Urinary bladder (tissue), 4 donors: ENCODE measurements around the gene RBM20. TPM values are rescaled to one million over a fixed set of nuclear protein-coding genes. Genes with fewer than 3 reads are reported as not detected.

Experiments used
- DNase-seq: peaks from one replicate; pipeline ENCODE4 v3.0.0-alpha.2; 2015; ENCODE audit errors: extremely low spot score
- H3K27ac ChIP-seq: one replicate; pipeline ENCODE4 v1.5.1; 2013; ENCODE audit warnings: low read depth, mild to moderate bottlenecking, moderate library complexity
- H3K36me3 ChIP-seq: one replicate; pipeline ENCODE4 v1.6.1; 2013; ENCODE audit warnings: mild to moderate bottlenecking, moderate library complexity; ENCODE audit not compliant: insufficient read depth
- H3K4me1 ChIP-seq: one replicate; pipeline ENCODE4 v1.6.1; 2013; ENCODE audit warnings: mild to moderate bottlenecking, moderate library complexity; ENCODE audit not compliant: insufficient read depth
- H3K4me3 ChIP-seq: one replicate; pipeline ENCODE4 v1.5.1; 2013; ENCODE audit warnings: low read depth, low read length
- WGBS: extraction: QIAGEN DNeasy Blood & Tissue Kit; methylation state at CpG from one replicate; pipeline ENCODE4 v1.1.7; 2013; 5-methylcytosine and 5-hydroxymethylcytosine counted together
- polyA plus RNA-seq: library from polyadenylated mRNA; stranded (reverse); fragments of 200-250 nt; gene quantifications from one replicate; pipeline ENCODE4 v1.2.3, GENCODE V29; 2013
- total RNA-seq: library from RNA; depleted of rRNA; stranded (reverse); fragments of >200 nt; gene quantifications from one replicate; pipeline ENCODE4 v1.2.3, GENCODE V29; 2014
- donor health status: healthy with polysubstance abuse.
- donor health status: healthy.

The RBM20 gene
- total and polyA plus RNA-seq, 2 donors: 0.68 to 2.3 TPM

DNA sequence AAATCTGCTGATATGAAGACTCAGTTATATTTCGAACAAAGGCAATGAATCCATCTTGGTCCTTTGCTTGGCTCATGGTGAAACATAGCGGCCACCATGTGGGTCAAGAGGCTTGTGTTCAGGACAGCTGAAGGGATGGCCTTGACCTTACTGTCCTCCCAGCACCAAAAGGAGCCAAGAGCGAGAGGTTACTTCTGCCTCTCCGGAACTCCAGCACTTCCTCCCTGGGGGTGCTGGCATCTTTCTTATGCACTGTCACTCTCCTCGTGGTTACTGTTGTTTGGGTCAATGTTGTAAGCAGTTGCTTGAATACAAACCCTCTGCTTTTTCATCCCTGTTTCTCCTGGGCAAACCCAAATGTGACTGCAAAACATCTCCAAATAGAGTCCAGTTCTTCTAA is 100.6 kb downstream of the RBM20 start:
- no peak overlapping the region for H3K4me3 ChIP-seq

DNA sequence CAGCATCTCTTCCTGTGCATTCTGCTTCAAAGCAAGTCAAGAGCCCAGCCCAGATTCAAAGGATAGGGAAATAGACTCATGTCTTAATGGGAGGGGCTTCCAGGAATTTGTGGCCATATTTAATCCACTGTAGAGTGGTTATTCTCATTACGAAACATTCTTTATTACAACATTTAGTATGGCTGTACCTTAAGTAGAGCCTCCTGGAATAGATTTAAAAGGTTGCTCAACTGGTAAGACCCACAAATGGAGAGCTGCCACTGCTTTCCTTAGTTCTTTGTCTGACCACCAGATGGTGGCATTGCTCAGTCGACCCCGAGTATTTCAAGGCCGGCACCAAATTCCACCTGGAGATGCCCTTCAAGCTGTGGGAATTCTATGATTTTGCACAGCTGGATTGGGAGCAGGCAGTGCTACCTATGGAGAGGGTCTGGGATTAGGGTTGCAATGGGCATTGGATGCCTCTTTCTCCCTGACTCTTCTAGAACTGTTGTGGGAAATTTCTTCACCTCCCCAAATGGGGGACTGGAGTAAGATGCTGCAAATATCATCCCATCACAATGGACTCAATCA is 102.2 kb downstream of the RBM20 start:
- Histone ChIP-seq H3K4me3 (no peak overlapping the region), H3K27ac (no peak overlapping the region), H3K4me1 (no peaks in the 10 kb centered on the region), H3K36me3 (no peaks in the 10 kb centered on the region)
- DNase-seq: peak; percentile 55
- WGBS: 9% methylated on average over 4 of the region's 4 CpGs

More for the DNA sequence above, 100.6 kb downstream of the RBM20 start:
- H3K27ac ChIP-seq: no peak overlapping the region
- DNase-seq: no peak
- no peaks in the 10 kb centered on the region for H3K36me3 ChIP-seq
- no peaks in the 10 kb centered on the region for H3K4me1 ChIP-seq
- 65% methylated on average over 5 of the region's 5 CpGs for WGBS

DNA sequence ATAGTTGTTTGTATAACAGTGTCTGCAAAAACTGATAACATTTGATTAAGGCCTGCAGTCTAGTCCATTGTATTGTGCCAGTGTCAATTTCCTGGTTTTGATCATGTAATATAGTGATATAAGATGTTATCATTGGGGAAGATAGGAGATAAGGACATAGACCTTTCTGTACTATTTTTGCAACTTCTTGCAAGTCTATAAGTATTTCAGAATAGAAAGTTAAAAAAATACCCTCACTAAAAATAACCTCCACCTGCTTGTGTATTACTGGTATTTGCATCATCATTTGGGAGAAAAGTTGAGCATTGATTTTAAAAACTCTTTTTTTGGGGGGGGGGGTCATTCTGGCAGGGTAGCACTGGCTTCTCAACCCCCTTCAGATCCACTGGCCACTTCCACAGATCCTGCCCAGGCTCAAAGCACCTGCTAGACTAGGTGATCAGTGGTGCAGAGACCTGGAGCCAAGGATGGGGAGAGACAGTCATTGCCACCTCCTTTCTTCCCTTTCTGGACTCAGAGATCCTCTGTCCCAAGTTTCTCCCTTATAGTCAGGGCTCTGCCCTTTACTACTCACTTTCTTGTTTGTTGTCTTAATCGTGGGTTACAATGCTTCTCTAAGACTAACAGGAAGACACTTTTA is 103.0 kb downstream of the RBM20 start:
- no peak for DNase-seq
- Histone ChIP-seq H3K27ac (no peak overlapping the region), H3K36me3 (no peaks in the 10 kb centered on the region), H3K4me1 (no peaks in the 10 kb centered on the region), H3K4me3 (no peak overlapping the region)
- WGBS: 35% methylated on average over 1 of the region's 1 CpG

DNA sequence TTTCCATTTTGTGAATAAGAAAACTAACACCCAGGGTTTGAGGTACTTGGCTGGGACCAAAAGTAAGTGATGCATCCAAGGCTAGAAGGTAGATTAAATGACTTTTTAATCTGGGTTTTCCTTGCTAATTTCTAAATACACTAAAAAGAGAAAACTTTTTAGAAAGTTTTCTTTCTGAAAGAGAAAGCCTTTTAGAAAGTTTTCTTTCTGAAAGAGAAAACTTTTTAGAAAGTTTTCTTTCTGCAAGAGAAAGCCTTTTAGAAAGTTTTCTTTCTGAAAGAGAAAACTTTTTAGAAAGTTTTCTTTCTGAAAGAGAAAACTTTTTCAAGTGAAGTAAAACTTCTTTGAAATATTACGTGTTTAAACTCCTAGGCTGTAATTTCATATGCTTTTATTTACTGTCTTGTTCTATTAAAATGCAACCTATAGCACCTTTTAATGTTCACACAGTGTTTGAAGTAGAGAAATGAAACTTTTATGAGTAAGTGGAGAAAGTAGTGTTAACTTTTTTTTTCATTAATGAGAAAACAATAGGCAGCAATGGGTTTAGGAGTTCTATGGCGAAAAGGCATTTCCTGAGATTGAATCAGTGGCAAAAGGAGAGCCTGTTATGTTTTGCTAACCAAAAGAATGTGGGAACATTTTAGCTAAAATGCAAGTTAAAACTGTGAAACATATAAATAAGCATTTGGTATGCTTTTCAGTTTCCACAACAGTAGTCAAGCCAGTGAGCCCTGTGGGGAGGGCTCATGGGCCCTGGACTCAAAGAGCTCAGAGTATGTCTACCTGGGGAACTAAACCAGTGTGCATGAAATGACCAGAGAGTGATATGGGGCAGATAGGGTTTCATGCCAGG is 103.7 kb downstream of the RBM20 start:
- no peaks in the 10 kb centered on the region for H3K4me1 ChIP-seq
- no peak for DNase-seq
- H3K4me3 ChIP-seq: no peak overlapping the region
- no peaks in the 10 kb centered on the region for H3K36me3 ChIP-seq
- 89% methylated on average over 2 of the region's 2 CpGs for WGBS
- H3K27ac ChIP-seq: no peak overlapping the region

DNA sequence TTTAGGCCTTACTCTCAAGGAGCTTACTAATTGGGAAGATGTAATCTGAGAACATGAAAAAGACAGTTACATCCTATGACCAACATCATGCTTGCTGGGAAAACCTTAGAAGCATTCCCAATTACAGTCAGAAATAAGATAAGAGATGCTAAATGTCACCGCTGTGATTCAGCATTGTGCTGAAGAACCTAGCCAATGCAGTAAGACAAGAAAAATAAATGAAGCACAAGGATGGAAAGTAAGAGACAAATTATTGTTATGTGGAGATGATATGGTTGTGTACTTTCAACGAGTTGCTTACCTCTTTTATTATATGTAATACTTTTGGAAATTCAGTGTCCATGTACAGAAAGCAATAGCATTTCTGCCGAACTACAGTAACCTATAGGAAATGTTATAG is 104.8 kb downstream of the RBM20 start:
- H3K27ac ChIP-seq: no peak overlapping the region
- 83% methylated on average over 3 of the region's 3 CpGs for WGBS

DNA sequence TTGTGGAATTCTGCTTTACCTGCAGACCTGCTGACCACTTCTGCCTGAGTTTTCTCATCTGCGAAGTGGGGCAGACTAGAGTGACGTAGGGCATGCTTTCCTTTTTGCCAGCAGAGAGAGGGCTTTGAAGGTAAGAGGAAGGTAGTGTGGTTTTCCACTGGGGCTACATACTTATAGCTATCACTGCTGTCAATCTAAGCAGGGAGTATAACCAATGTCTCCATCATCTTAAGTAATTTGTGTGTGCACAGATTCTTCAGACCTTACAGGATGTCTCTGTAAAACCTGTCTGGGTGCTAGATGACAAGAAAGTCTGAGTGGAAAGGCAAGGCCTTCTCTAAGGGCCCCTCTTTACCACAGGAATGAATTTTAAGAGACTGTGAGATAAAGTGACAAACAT is 106.8 kb downstream of the RBM20 start:
- Histone ChIP-seq H3K4me1 (no peaks in the 10 kb centered on the region), H3K4me3 (no peak overlapping the region), H3K36me3 (no peaks in the 10 kb centered on the region), H3K27ac (no peak overlapping the region)
- no peak for DNase-seq
- WGBS: 91% methylated on average over 2 of the region's 2 CpGs

More for the DNA sequence above, 104.8 kb downstream of the RBM20 start:
- no peaks in the 10 kb centered on the region for H3K4me1 ChIP-seq
- DNase-seq: no peak
- no peak overlapping the region for H3K4me3 ChIP-seq
- H3K36me3 ChIP-seq: no peaks in the 10 kb centered on the region

DNA sequence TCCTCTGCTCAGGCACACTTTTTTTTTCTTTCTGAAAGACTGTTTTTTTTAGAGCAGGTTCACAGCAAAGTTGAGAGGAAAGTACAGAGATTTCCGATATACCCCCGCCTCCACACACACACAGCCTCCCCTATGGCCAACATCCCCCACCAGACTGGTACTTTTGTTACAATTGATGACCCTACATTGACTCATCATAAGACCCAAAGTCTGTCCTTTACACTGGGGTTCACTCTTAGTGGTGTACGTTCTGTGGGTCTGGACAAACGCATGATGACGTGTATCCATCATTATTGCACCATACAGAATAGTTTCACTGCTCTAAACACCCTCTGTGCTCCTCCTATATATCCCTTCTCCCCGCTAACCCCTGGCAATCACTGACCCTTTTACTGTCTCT is 107.7 kb downstream of the RBM20 start:
- 64% methylated on average over 6 of the region's 6 CpGs for WGBS
- Histone ChIP-seq H3K36me3 (no peaks in the 10 kb centered on the region), H3K4me1 (no peaks in the 10 kb centered on the region)

DNA sequence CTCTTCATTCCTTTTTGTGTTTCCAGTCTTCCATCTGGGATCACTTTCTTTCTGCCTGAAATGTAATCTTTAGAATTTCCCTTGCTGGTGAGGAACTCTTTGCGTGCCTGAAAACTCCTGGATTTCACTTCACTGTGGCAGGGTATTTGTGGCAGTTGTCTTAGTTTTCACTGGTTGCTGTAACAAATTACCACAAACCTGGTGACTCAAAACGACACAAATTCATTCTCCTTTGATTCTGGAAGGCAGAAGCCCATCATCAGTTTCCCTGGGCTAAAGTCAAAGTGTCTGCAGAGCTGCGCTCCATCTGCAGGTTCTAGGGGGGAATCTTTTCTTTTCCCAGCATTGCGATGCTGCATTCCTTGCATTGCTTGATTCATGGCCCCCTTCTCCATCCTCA is 109.3 kb downstream of the RBM20 start:
- no peak for DNase-seq
- 91% methylated on average over 4 of the region's 4 CpGs for WGBS
- Histone ChIP-seq H3K4me3 (no peak overlapping the region), H3K36me3 (no peaks in the 10 kb centered on the region), H3K4me1 (no peaks in the 10 kb centered on the region), H3K27ac (no peak overlapping the region)

More for the DNA sequence above, 107.7 kb downstream of the RBM20 start:
- no peak for DNase-seq
- no peak overlapping the region for H3K27ac ChIP-seq
- H3K4me3 ChIP-seq: no peak overlapping the region

DNA sequence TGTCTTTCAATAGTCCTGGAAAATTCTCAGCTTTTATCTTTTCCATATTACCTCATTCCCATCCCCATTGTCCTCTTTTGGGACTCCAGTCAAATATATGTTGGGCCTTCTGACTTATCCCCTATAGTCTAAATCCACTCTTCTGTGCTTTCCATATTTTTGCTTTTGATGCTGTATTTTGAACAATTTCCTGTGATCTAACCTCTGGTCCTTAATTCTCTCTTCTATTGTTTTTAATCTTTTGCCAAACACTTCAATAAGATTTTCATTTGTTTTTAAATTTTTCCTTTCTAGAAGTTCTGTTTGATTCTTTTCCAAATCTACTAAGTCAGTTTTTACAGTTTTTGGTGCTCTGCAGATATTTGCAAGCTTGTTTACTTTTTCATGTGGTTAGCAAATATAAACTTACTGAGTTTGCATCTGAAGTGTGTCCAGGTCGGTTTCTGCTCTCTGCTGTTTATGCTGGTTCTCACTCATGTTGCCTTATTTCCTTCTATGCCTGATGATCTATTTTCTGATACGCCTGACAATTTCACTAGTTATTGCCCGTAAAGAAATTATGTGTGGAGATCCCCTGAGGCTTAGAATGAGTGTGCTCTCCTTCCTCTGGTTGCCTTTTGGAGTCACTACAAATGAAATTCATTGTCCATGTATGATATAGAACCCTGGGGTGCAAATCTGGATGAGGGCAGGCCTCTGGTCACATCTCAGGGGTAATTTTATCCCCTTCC is 110.4 kb downstream of the RBM20 start:
- WGBS: 70% methylated on average over 3 of the region's 3 CpGs
- no peak for DNase-seq

DNA sequence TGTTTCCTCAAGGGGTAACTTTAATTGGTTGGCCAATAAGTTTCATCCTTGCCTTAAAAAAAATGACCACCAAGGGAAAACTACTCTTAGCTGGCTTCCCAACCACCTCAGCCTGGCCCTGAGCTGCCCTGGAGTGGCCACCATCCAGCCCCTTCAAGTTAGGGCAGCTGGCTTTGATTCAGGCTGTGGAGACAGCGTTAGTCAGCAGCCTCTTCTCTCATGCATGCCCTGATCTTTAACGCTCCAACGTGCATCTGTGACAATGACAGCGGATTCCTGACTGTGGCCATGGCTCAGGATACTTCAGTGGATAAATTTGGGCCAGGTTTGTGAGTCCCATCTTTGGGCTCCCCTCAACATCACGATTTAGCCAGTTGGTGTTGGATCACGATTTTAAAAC is 111.6 kb downstream of the RBM20 start:
- WGBS: 70% methylated on average over 6 of the region's 6 CpGs

More for the DNA sequence above, 110.4 kb downstream of the RBM20 start:
- Histone ChIP-seq H3K4me1 (no peaks in the 10 kb centered on the region), H3K27ac (no peak overlapping the region), H3K36me3 (no peaks in the 10 kb centered on the region), H3K4me3 (no peak overlapping the region)

DNA sequence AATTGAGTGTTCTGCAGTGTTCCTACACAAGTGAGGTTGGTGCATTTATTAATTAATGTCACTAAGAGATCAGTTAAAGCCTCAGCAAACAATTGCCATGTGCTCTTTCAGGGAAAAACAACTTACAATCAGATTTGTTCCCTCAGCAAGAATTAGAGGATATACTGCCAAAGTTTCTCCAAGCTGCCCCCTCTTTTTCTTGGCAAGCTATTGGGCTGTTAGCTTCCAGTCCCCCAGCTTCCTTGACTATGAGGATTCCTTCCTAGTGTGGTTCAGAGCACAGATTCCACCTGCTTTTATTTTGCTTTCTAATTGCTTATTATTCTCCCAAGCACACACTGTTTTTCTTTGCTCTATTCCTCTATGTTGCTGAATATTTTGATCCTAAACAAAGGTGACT is 112.7 kb downstream of the RBM20 start:
- no peak for DNase-seq
- no peaks in the 10 kb centered on the region for H3K36me3 ChIP-seq
- no peaks in the 10 kb centered on the region for H3K4me1 ChIP-seq
- H3K4me3 ChIP-seq: no peak overlapping the region
- no peak overlapping the region for H3K27ac ChIP-seq

More for the DNA sequence above, 111.6 kb downstream of the RBM20 start:
- no peak overlapping the region for H3K4me3 ChIP-seq
- no peaks in the 10 kb centered on the region for H3K4me1 ChIP-seq
- no peaks in the 10 kb centered on the region for H3K36me3 ChIP-seq
- no peak for DNase-seq
- H3K27ac ChIP-seq: no peak overlapping the region

DNA sequence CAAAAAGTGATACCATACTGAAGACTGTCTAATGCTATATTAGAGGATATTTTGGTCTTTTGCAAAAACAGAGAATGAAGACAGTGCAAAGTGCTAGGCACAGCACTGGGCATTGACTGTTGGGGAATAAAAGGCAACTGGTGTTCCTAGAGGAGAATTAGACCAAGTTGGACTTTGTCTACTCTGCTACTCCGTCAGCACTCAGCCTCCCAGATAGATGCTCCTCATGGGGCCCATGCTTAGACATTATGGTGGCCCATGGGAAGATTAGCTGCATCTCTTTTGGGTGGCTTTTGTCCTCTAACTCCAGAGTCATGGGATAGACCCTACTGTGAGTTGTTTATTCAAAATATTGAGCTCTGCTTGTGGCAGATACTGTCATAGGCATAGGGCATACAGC is 113.5 kb downstream of the RBM20 start:
- 96% methylated on average over 1 of the region's 1 CpG for WGBS
- no peaks in the 10 kb centered on the region for H3K4me1 ChIP-seq

DNA sequence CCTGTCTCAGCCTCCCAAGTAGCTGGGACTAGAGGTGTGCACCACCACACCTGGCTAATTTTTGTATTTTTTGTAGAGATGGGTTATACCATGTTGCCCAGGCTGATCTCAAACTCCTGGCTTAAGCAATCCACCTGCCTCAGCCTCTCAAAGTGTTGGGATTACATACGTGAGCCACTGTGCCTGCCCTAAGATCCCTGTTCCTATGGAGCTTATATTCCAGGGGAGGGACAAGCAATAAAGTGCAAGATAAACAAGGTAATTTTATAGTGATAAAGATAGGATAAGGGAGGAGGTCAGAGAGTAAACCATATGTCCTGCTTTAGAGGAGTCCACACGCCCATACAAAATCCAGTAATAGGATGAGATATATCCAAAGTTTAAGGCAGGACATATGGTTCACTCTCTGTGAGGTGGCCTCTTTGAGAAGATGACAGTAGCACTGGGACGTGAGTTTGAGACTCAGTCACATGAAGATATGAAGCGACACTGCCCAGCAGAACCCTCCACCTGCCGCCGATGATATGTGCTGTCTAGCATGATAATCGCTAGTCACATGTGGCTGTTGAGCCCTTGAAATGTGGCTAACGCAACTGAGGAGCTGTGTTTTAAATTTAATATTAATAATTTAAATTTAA is 114.1 kb downstream of the RBM20 start:
- Histone ChIP-seq H3K27ac (no peak overlapping the region), H3K4me1 (no peaks in the 10 kb centered on the region), H3K4me3 (no peak overlapping the region), H3K36me3 (no peaks in the 10 kb centered on the region)
- 88% methylated on average over 8 of the region's 8 CpGs for WGBS
- DNase-seq: no peak

More for the DNA sequence above, 113.5 kb downstream of the RBM20 start:
- no peaks in the 10 kb centered on the region for H3K36me3 ChIP-seq
- no peak overlapping the region for H3K27ac ChIP-seq
- no peak for DNase-seq
- no peak overlapping the region for H3K4me3 ChIP-seq
